ENCODE results near the gene ACD.

DNA sequence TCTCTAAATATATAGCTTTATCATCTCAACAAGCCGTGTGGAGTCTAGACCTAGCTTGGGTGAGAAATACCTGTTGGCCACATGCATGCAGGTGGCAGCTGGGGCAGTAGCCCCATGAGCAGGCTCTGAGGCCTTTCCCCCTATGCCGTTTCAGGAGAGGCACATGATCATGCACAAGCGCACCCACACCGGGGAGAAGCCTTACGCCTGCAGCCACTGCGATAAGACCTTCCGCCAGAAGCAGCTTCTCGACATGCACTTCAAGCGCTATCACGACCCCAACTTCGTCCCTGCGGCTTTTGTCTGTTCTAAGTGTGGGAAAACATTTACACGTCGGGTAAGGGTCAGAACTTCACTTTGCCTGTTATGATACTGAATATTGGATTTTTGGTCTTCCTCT, 31.8 kb downstream of the ACD start:
- no peak for TF ChIP-seq EZH2 (IDR thresholded peaks at IDR 0.05; ENCODE audit: borderline replicate concordance, low read depth, low read length, severe bottlenecking)
- TF ChIP-seq, protein P1, sequence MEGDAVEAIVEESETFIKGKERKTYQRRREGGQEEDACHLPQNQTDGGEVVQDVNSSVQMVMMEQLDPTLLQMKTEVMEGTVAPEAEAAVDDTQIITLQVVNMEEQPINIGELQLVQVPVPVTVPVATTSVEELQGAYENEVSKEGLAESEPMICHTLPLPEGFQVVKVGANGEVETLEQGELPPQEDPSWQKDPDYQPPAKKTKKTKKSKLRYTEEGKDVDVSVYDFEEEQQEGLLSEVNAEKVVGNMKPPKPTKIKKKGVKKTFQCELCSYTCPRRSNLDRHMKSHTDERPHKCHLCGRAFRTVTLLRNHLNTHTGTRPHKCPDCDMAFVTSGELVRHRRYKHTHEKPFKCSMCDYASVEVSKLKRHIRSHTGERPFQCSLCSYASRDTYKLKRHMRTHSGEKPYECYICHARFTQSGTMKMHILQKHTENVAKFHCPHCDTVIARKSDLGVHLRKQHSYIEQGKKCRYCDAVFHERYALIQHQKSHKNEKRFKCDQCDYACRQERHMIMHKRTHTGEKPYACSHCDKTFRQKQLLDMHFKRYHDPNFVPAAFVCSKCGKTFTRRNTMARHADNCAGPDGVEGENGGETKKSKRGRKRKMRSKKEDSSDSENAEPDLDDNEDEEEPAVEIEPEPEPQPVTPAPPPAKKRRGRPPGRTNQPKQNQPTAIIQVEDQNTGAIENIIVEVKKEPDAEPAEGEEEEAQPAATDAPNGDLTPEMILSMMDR (IDR thresholded peaks at IDR 0.05; ENCODE audit: borderline replicate concordance, extremely low read depth, low read length, poor library complexity, severe bottlenecking): no peak
